Smooth muscle cell (in vitro differentiated cells): Measurements from ENCODE around the gene ELFN2. TPM values are rescaled to one million over a fixed set of nuclear protein-coding genes. Genes with fewer than 3 reads are reported as not detected.

Experiments used
- DNase-seq: peaks from one replicate; lab custom pipeline; 2025; ENCODE audit not compliant: unreplicated experiment; lab: John Stamatoyannopoulos, UW
- H2AFZ ChIP-seq: fragments of 200-600 bp; sonication (generic); 2 replicates; pipeline ENCODE4 v1.6.0; 2016; ENCODE audit warnings: antibody characterized with exemption, low read depth, mild to moderate bottlenecking
- H3F3A ChIP-seq: fragments of 200-600 bp; sonication (generic); 2 replicates; pipeline ENCODE4 v1.6.0; 2017; ENCODE audit warnings: antibody characterized with exemption, low read depth
- H3K27ac ChIP-seq: fragments of 200-600 bp; sonication (generic); 2 replicates; pipeline ENCODE4 v1.5.1; 2016; ENCODE audit warnings: low read depth, mild to moderate bottlenecking
- H3K27me3 ChIP-seq: fragments of 200-600 bp; sonication (generic); 2 replicates; pipeline ENCODE4 v1.6.1; 2016; ENCODE audit warnings: low read depth, mild to moderate bottlenecking
- H3K36me3 ChIP-seq: fragments of 200-600 bp; sonication (generic); 2 replicates; pipeline ENCODE4 v1.5.1; 2016; ENCODE audit warnings: low read depth
- H3K4me1 ChIP-seq: fragments of 200-600 bp; sonication (generic); 2 replicates; pipeline ENCODE4 v1.5.1; 2016; ENCODE audit warnings: low read depth
- H3K4me2 ChIP-seq: fragments of 200-600 bp; sonication (generic); 2 replicates; pipeline ENCODE4 v1.6.0; 2016; ENCODE audit warnings: mild to moderate bottlenecking
- H3K4me3 ChIP-seq: fragments of 200-600 bp; sonication (generic); 2 replicates; pipeline ENCODE4 v1.5.1; 2016; ENCODE audit warnings: mild to moderate bottlenecking
- H3K79me2 ChIP-seq: fragments of 200-600 bp; sonication (generic); 2 replicates; pipeline ENCODE4 v1.6.0; 2016; ENCODE audit warnings: low read depth, mild to moderate bottlenecking
- H3K9ac ChIP-seq: fragments of 200-600 bp; sonication (generic); 2 replicates; pipeline ENCODE4 v1.6.0; 2016; ENCODE audit warnings: low read depth
- H3K9me3 ChIP-seq: fragments of 200-600 bp; sonication (generic); replicated peaks from 2 replicates; pipeline ENCODE4 v1.5.1; 2016; ENCODE audit warnings: low read depth
- H4K20me1 ChIP-seq: fragments of 200-600 bp; sonication (generic); 2 replicates; pipeline ENCODE4 v1.6.0; 2016; ENCODE audit warnings: low read depth
- CTCF ChIP-seq: fragments of 200-600 bp; sonication (generic); IDR thresholded peaks from 2 replicates; pipeline ENCODE4 v1.5.1; 2017; ENCODE audit warnings: borderline replicate concordance, mild to moderate bottlenecking, antibody characterized with exemption; ENCODE audit not compliant: insufficient read depth, poor library complexity, severe bottlenecking
- WGBS: methylation state at CpG from one replicate; pipeline ENCODE4 v1.1.7; 2016; ENCODE audit warnings: low lambda C conversion rate; 5-methylcytosine and 5-hydroxymethylcytosine counted together
- polyA plus RNA-seq: library from polyadenylated mRNA; unstranded; fragments of >200 nt; fragmentation: Nextera tagmentation; extraction: Ambion mirVana; gene quantifications from 2 replicates; pipeline ENCODE4 v1.2.1, GENCODE V29; 2016
- total RNA-seq: library from RNA; depleted of rRNA; stranded (reverse); fragments of >200 nt; gene quantifications from 2 replicates; pipeline ENCODE4 v1.2.3, GENCODE V29; 2014

ELFN2 gene
- total and polyA plus RNA-seq, 2 experiments from 2014 or later, result 0.63 to 1.3 TPM

GRCh38 chr22:37384691-37385090, 42.6 kb downstream of the ELFN2 start:
- H2AFZ ChIP-seq, result no peak overlapping the region
- no peaks in the 10 kb centered on the region for H3K4me1 ChIP-seq
- no peaks in the 10 kb centered on the region for H3K36me3 ChIP-seq
- DNase-seq, result no peak
- no peak for TF ChIP-seq CTCF
- H3K4me3 ChIP-seq, result no peak overlapping the region
- no peaks in the 10 kb centered on the region for H3F3A ChIP-seq
- no peak overlapping the region for H3K27ac ChIP-seq
- H3K9me3 ChIP-seq, result no peaks in the 10 kb centered on the region
- no peaks in the 10 kb centered on the region for H4K20me1 ChIP-seq
- no peak overlapping the region for H3K4me2 ChIP-seq
- H3K9ac ChIP-seq, result no peak overlapping the region
- 94% methylated on average over 9 of the region's 12 CpGs for WGBS
- peaks cover 16% of the 10 kb centered on the region for H3K27me3 ChIP-seq
- H3K79me2 ChIP-seq, result no peaks in the 10 kb centered on the region

GRCh38 chr22:37383341-37383740, 43.9 kb downstream of the ELFN2 start:
- H3F3A ChIP-seq, result no peaks in the 10 kb centered on the region
- no peak overlapping the region for H2AFZ ChIP-seq
- no peaks in the 10 kb centered on the region for H3K4me1 ChIP-seq
- 88% methylated on average over 9 of the region's 9 CpGs for WGBS
- H3K36me3 ChIP-seq, result no peaks in the 10 kb centered on the region
- no peaks in the 10 kb centered on the region for H3K79me2 ChIP-seq
- H4K20me1 ChIP-seq, result no peaks in the 10 kb centered on the region
- H3K9ac ChIP-seq, result no peak overlapping the region
- H3K9me3 ChIP-seq, result no peaks in the 10 kb centered on the region
- no peak for DNase-seq
- H3K4me3 ChIP-seq, result no peak overlapping the region
- no peak overlapping the region for H3K4me2 ChIP-seq
- H3K27ac ChIP-seq, result no peak overlapping the region
- H3K27me3 ChIP-seq, result peaks cover 25% of the 10 kb centered on the region
- TF ChIP-seq CTCF, result no peak

GRCh38 chr22:37381489-37381888, 45.8 kb downstream of the ELFN2 start:
- Histone ChIP-seq H3K4me2 (no peak overlapping the region), H3K9me3 (no peaks in the 10 kb centered on the region), H3K4me3 (no peak overlapping the region), H3K36me3 (no peaks in the 10 kb centered on the region), H3K9ac (no peak overlapping the region), H2AFZ (no peak overlapping the region), H3F3A (no peaks in the 10 kb centered on the region), H3K79me2 (no peaks in the 10 kb centered on the region), H3K27ac (no peak overlapping the region), H3K27me3 (peaks cover 27% of the 10 kb centered on the region), H3K4me1 (no peaks in the 10 kb centered on the region), H4K20me1 (no peaks in the 10 kb centered on the region)
- no peak for TF ChIP-seq CTCF
- WGBS, result 80% methylated on average over 9 of the region's 9 CpGs
- DNase-seq, result no peak

- Histone ChIP-seq H3K4me3 (no peak overlapping the region), H3K27me3 (peaks cover 27% of the 10 kb centered on the region), H4K20me1 (no peaks in the 10 kb centered on the region), H3F3A (no peaks in the 10 kb centered on the region), H2AFZ (no peak overlapping the region), H3K36me3 (no peaks in the 10 kb centered on the region), H3K79me2 (no peaks in the 10 kb centered on the region), H3K4me2 (no peak overlapping the region), H3K27ac (no peak overlapping the region), H3K9me3 (no peaks in the 10 kb centered on the region), H3K4me1 (no peaks in the 10 kb centered on the region), H3K9ac (no peak overlapping the region)
- no peak for TF ChIP-seq CTCF
- no peak for DNase-seq
- WGBS, result 92% methylated on average over 10 of the region's 10 CpGs
Measured at GRCh38 chr22:37379722-37380121, 47.6 kb downstream of the ELFN2 start.
